GM12878 (cell line): Measurements from ENCODE around the gene B3GNT7.

ENCODE experiments used
- CREM ChIP-seq: IDR thresholded peaks from 2 replicates; pipeline ENCODE4 v1.6.1; 2014; ENCODE audit warnings: antibody characterized with exemption, low read depth
- EP300 ChIP-seq, 2 experiments: fragments of 150-350 bp in 1 of 2; IDR thresholded peaks; 2 replicates each; pipeline ENCODE4 v1.6.1; 2011 to 2012; ENCODE audit warnings: low read depth in 2 of 2, low read length in 2 of 2, borderline replicate concordance in 1 of 2, improper control_type of control experiment in 1 of 2, inconsistent platforms in 1 of 2; ENCODE audit not compliant: control insufficient read depth in 1 of 2
- FOS ChIP-seq: IDR thresholded peaks from 3 replicates; pipeline ENCODE4 v1.6.1; 2011; ENCODE audit warnings: borderline replicate concordance; ENCODE audit not compliant: insufficient read length; ENCODE audit errors: extremely low read depth
- GABPA ChIP-seq: IDR thresholded peaks from 2 replicates; pipeline ENCODE4 v1.6.1; 2014; ENCODE audit warnings: antibody characterized with exemption, low read depth, mild to moderate bottlenecking, inconsistent platforms
- MXI1 ChIP-seq: fragments of 150-350 bp; IDR thresholded peaks from 2 replicates; pipeline ENCODE4 v1.6.1; 2011; ENCODE audit warnings: low read depth, mild to moderate bottlenecking, inconsistent platforms, low read length, improper control_type of control experiment
- POLR2A ChIP-seq: IDR thresholded peaks from 2 replicates; pipeline ENCODE4 v1.6.1; 2011; ENCODE audit warnings: low read depth, mild to moderate bottlenecking, low read length
- POLR2AphosphoS2 ChIP-seq: IDR thresholded peaks from 2 replicates; pipeline ENCODE4 v1.6.1; 2011; ENCODE audit warnings: low read depth, mild to moderate bottlenecking, low read length, improper control_type of control experiment, moderate library complexity
- ZBED1 ChIP-seq: IDR thresholded peaks from 2 replicates; pipeline ENCODE4 v1.6.1; 2016; ENCODE audit warnings: borderline replicate concordance
- ZNF622 ChIP-seq: fragments of 450-650 bp; IDR thresholded peaks from 2 replicates; pipeline ENCODE4 v1.6.1; 2017; ENCODE audit warnings: mild to moderate bottlenecking, inconsistent platforms
- TF ChIP-seq, protein P1 (sequence below), 3 experiments: IDR thresholded peaks in 2 of 3; conservative IDR thresholded peaks in 1 of 3; 2 replicates each; pipeline ENCODE4 v1.5.1; 2011; ENCODE audit warnings: low read depth in 3 of 3, low read length in 3 of 3, mild to moderate bottlenecking in 3 of 3, control low read depth in 2 of 3, moderate library complexity in 2 of 3, inconsistent platforms in 1 of 3, mixed read lengths in 1 of 3; ENCODE audit not compliant: control insufficient read depth in 2 of 3, insufficient read depth in 1 of 3; ENCODE audit errors: extremely low read depth in 1 of 3
- TF ChIP-seq, protein P2 (sequence below): IDR thresholded peaks from 2 replicates; pipeline ENCODE4 v1.6.1; 2012; ENCODE audit warnings: mild to moderate bottlenecking, low read depth, low read length
- TF ChIP-seq, protein P3 (sequence below): IDR thresholded peaks from 2 replicates; pipeline ENCODE4 v1.6.1; 2012; ENCODE audit warnings: low read depth, low read length, improper control_type of control experiment

DNA sequence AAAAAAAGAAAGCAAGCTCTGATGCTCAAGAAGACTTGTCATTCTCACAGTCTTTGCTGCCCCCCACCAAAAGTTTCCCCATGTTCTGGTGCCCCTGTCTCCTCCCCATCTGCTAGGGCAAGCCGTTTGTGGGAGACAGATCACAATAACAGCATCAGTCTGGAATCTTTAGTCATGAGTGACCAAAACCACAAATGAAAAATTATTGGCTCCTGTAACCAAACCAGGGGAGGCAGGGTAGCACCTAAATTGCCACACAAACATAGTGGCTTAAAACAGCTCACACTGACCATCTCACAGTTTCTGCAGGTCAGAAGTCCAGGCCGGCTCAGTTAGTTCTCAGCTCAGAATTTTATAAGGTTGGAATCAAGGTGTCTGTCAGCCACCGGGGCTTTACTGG is 9.1 kb upstream of the B3GNT7 start:
- TF ChIP-seq POLR2A (no peak), POLR2AphosphoS2 (no peak), EP300 (IDR thresholded peaks at IDR 0.05; ENCODE audit: borderline replicate concordance in 1 of 2, control insufficient read depth in 1 of 2, low read depth in 2 of 2, low read length in 2 of 2) (no peak), GABPA (no peak), ZNF622 (no peak), MXI1 (no peak), CREM (no peak), ZBED1 (no peak), FOS (no peak)
- TF ChIP-seq, protein P1, sequence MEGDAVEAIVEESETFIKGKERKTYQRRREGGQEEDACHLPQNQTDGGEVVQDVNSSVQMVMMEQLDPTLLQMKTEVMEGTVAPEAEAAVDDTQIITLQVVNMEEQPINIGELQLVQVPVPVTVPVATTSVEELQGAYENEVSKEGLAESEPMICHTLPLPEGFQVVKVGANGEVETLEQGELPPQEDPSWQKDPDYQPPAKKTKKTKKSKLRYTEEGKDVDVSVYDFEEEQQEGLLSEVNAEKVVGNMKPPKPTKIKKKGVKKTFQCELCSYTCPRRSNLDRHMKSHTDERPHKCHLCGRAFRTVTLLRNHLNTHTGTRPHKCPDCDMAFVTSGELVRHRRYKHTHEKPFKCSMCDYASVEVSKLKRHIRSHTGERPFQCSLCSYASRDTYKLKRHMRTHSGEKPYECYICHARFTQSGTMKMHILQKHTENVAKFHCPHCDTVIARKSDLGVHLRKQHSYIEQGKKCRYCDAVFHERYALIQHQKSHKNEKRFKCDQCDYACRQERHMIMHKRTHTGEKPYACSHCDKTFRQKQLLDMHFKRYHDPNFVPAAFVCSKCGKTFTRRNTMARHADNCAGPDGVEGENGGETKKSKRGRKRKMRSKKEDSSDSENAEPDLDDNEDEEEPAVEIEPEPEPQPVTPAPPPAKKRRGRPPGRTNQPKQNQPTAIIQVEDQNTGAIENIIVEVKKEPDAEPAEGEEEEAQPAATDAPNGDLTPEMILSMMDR (IDR thresholded peaks at IDR 0.05 in 2 of 3, conservative IDR thresholded peaks at IDR 0.05 in 1 of 3; ENCODE audit: control insufficient read depth in 2 of 3, extremely low read depth in 1 of 3, insufficient read depth in 1 of 3, low read depth in 3 of 3, low read length in 3 of 3) = no peak
- TF ChIP-seq, protein P2, sequence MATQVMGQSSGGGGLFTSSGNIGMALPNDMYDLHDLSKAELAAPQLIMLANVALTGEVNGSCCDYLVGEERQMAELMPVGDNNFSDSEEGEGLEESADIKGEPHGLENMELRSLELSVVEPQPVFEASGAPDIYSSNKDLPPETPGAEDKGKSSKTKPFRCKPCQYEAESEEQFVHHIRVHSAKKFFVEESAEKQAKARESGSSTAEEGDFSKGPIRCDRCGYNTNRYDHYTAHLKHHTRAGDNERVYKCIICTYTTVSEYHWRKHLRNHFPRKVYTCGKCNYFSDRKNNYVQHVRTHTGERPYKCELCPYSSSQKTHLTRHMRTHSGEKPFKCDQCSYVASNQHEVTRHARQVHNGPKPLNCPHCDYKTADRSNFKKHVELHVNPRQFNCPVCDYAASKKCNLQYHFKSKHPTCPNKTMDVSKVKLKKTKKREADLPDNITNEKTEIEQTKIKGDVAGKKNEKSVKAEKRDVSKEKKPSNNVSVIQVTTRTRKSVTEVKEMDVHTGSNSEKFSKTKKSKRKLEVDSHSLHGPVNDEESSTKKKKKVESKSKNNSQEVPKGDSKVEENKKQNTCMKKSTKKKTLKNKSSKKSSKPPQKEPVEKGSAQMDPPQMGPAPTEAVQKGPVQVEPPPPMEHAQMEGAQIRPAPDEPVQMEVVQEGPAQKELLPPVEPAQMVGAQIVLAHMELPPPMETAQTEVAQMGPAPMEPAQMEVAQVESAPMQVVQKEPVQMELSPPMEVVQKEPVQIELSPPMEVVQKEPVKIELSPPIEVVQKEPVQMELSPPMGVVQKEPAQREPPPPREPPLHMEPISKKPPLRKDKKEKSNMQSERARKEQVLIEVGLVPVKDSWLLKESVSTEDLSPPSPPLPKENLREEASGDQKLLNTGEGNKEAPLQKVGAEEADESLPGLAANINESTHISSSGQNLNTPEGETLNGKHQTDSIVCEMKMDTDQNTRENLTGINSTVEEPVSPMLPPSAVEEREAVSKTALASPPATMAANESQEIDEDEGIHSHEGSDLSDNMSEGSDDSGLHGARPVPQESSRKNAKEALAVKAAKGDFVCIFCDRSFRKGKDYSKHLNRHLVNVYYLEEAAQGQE = no peak
- TF ChIP-seq, protein P3, sequence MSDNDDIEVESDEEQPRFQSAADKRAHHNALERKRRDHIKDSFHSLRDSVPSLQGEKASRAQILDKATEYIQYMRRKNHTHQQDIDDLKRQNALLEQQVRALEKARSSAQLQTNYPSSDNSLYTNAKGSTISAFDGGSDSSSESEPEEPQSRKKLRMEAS = no peak
